H1 (cell line): ENCODE measurements around the gene COX6A1. TPM values are rescaled to one million over a fixed set of nuclear protein-coding genes. Genes with fewer than 3 reads are reported as not detected.

Source experiments
- CHD7 ChIP-seq: fragments of 300-600 bp; sonication (generic); IDR thresholded peaks from 2 replicates; pipeline ENCODE4 v1.7.1; 2012; ENCODE audit warnings: low read length, moderate library complexity, mild to moderate bottlenecking, inconsistent platforms; ENCODE audit not compliant: insufficient replicate concordance
- JUN ChIP-seq: IDR thresholded peaks from 2 replicates; pipeline ENCODE4 v1.6.1; 2011; ENCODE audit warnings: low read depth, mild to moderate bottlenecking, improper control_type of control experiment, low read length
- JUND ChIP-seq: IDR thresholded peaks from 2 replicates; pipeline ENCODE4 v1.6.1; 2011; ENCODE audit warnings: mild to moderate bottlenecking, improper control_type of control experiment, low read length
- SRF ChIP-seq: IDR thresholded peaks from 2 replicates; pipeline ENCODE4 v1.6.1; 2011; ENCODE audit warnings: mild to moderate bottlenecking, low read depth, low read length, moderate library complexity
- TAF7 ChIP-seq: optimal IDR thresholded peaks from 2 replicates; pipeline ENCODE3; 2011; ENCODE audit warnings: low read depth, mild to moderate bottlenecking, inconsistent platforms, low read length, moderate library complexity, borderline replicate concordance
- TCF12 ChIP-seq: IDR thresholded peaks from 2 replicates; pipeline ENCODE4 v1.6.1; 2011; ENCODE audit warnings: low read depth, mild to moderate bottlenecking, low read length
- TEAD4 ChIP-seq: IDR thresholded peaks from 2 replicates; pipeline ENCODE4 v1.6.1; 2012; ENCODE audit warnings: low read depth, low read length, inconsistent platforms, mixed read lengths
- USF2 ChIP-seq: IDR thresholded peaks from 2 replicates; pipeline ENCODE4 v1.6.1; 2011; ENCODE audit warnings: low read length, improper control_type of control experiment
- YY1 ChIP-seq: IDR thresholded peaks from 2 replicates; pipeline ENCODE4 v1.6.1; 2011; ENCODE audit warnings: low read depth, mild to moderate bottlenecking, low read length
- polyA plus RNA-seq, 7 experiments: library from polyadenylated mRNA; depleted of rRNA in 3 of 7; stranded (reverse) in 5 of 7; unstranded in 2 of 7; fragments of >200 nt in 5 of 7; fragments of 200-250 nt in 2 of 7; gene quantifications; 1 replicate in 5 of 7; 2 replicates in 1 of 7; 4 replicates in 1 of 7; pipeline versions ENCODE4 v1.2.1 to v1.2.3, GENCODE V29; 2011 to 2013; ENCODE audit warnings: missing spikeins in 2 of 7, mixed read lengths in 2 of 7
- total RNA-seq: library from RNA; stranded (reverse); fragmentation: NEBNext Ultra II Directional; extraction: Animal tissue kit (Norgen Biotek cat#: 25700); gene quantifications from 2 replicates; pipeline ENCODE4 v1.2.1, GENCODE V29; 2021

The COX6A1 gene
- total and polyA plus RNA-seq, 2 of the 8 experiments (the other 6 are each of a cell fraction or from before 2014, with no cell fraction given), result 437 to 2,792 TPM

- TF ChIP-seq TEAD4, result 0 out of 2 replicates have a peak, but pooled peaks have one; percentile 27
- no peak for TF ChIP-seq JUND
- 0 out of 2 replicates have a peak, but pooled peaks have one; percentile 37 for TF ChIP-seq USF2
- TF ChIP-seq TCF12, result 0 out of 2 replicates have a peak, but pooled peaks have one; percentile 13
- TF ChIP-seq SRF, result no peak
- TF ChIP-seq TAF7, result peak; percentile 88
- no peak for TF ChIP-seq YY1
- TF ChIP-seq CHD7, result peak; percentile 69
- no peak for TF ChIP-seq JUN
Measured at GRCh38 chr12:120413901-120414695, 23.8 kb upstream of the COX6A1 start (continued).
